Right lobe of liver (tissue), 6 donors: ENCODE measurements around the gene LRRC55. TPM values are rescaled to one million over a fixed set of nuclear protein-coding genes. Genes with fewer than 3 reads are reported as not detected.

Experiments
- ATAC-seq, 4 donors: fragments of 200-7000 bp; cut with Tn5 transposase; one replicate each; pipeline ENCODE4 v1.9.1; 2020; ENCODE audit warnings: mild to moderate bottlenecking in 4 of 4, moderate library complexity in 4 of 4
- DNase-seq, 3 donors: peaks; one replicate each; pipeline ENCODE4 v3.0.0-alpha.2; 2020
- H3K27ac ChIP-seq, 3 donors: fragments of 200-600 bp; one replicate each; pipeline ENCODE4 v1.8.0; 2022
- H3K27me3 ChIP-seq, 2 donors: fragments of 200-600 bp; one replicate each; pipeline ENCODE4 v1.8.0; 2022
- H3K36me3 ChIP-seq, 4 donors: fragments of 200-600 bp; sonication (generic) in 1 of 4; one replicate each; pipeline versions ENCODE4 v1.5.1 to v1.8.0; 2017 to 2022; ENCODE audit warnings: control low read depth in 1 of 4
- H3K4me1 ChIP-seq, 4 donors: fragments of 200-600 bp; sonication (generic) in 1 of 4; one replicate each; pipeline versions ENCODE4 v1.5.1 to v1.8.0; 2017 to 2022; ENCODE audit warnings: control low read depth in 1 of 4
- H3K4me3 ChIP-seq, 3 donors: fragments of 200-600 bp; one replicate each; pipeline ENCODE4 v1.8.0; 2022
- H3K9me3 ChIP-seq, 4 donors: fragments of 200-600 bp; sonication (generic) in 1 of 4; one replicate each; pipeline versions ENCODE4 v1.5.1 to v1.8.0; 2017 to 2022; ENCODE audit warnings: control low read depth in 1 of 4
- POLR2A ChIP-seq: fragments of 450-650 bp; IDR thresholded peaks from one replicate; pipeline ENCODE4 v1.6.1; 2017; ENCODE audit warnings: antibody characterized with exemption, mild to moderate bottlenecking
- WGBS: methylation state at CpG from one replicate; pipeline ENCODE4 v1.1.6; 2018; ENCODE audit warnings: low coverage, low lambda C conversion rate; ENCODE audit not compliant: insufficient coverage; ENCODE audit errors: missing lambda C conversion rate; 5-methylcytosine and 5-hydroxymethylcytosine counted together
- intact Hi-C, 2 donors: fragments of 100-400 bp; cut with DNase I; formaldehyde crosslinking; loops; one replicate each; pipeline versions ENCODE4 v1.11.2 to v1.14.1; 2022
- total RNA-seq, 6 experiments: library from RNA; depleted of rRNA in 2 of 6; stranded (reverse); fragments of >200 nt in 2 of 6; fragmentation: NEBNext Ultra II Directional in 3 of 6; extraction: Animal tissue kit (Norgen Biotek cat#: 25700) in 3 of 6; gene quantifications; one replicate each; pipeline versions ENCODE4 v1.1.0 to v1.2.4, GENCODE V29; 2016 to 2023
- TF ChIP-seq, protein P1 (sequence below), 4 donors: fragments of 200-600 bp in 3 of 4; fragments of 450-650 bp in 1 of 4; IDR thresholded peaks; one replicate each; pipeline versions ENCODE4 v1.5.1 to v1.8.0; 2016 to 2022; ENCODE audit warnings: antibody characterized with exemption in 4 of 4, mild to moderate bottlenecking in 2 of 4
- donor health status: DM: no; HTN: yes; CAD: no.
- donor health status: DM: no; HTN: no; CAD: no.
- donor health status: DM: no; HTN: no; CAD: no.
- donor health status: DM: no; HTN: yes; CAD: no.
- donor health status: DM: no; HTN: yes; CAD: no.

LRRC55 gene
- total RNA-seq, 6 experiments from 2014 or later, result 0.06 to 0.71 (median 0.13) TPM; not detected in 1

DNA sequence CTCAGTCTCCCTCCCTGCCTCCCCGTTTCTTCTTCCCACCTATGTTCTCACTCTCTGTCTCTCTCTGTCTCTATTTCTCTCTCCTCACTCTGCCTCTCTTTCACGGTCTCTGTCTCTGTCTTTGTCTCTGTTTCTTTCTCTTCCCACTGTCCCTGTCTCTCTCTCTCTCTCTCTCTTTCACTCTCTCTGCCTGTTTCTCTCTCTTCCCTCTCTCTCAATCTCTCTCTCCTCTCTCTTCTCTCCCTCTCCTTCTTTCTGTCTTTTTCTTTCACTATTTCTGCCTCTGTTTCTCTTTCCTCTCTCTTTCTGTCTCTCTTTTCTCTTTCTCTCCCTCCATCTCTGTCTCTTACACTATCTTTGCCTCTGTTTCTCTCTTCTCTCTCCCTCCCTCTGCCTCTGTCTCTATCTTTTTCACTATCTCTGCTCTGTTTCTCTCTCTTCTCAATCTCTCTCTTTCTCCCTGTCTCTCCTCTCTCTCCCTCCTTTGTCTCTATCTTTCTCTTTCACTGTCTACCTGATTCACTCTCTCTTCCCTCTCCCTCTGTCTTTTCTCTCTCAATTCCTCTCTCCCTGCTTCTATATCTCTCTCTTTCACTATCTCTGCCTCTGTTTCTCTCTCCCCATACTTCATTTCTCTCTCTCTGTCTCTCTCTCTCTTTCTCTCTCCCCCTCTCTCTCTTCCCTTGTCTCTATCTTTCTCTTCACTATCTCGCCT is 49.9 kb downstream of the LRRC55 start:
- Histone ChIP-seq H3K36me3 (no peaks in the 10 kb centered on the region), H3K27ac (no peak overlapping the region), H3K4me1 (no peaks in the 10 kb centered on the region), H3K27me3 (no peaks in the 10 kb centered on the region), H3K9me3 (no peaks in the 10 kb centered on the region), H3K4me3 (no peak overlapping the region)
- TF ChIP-seq, protein P1, sequence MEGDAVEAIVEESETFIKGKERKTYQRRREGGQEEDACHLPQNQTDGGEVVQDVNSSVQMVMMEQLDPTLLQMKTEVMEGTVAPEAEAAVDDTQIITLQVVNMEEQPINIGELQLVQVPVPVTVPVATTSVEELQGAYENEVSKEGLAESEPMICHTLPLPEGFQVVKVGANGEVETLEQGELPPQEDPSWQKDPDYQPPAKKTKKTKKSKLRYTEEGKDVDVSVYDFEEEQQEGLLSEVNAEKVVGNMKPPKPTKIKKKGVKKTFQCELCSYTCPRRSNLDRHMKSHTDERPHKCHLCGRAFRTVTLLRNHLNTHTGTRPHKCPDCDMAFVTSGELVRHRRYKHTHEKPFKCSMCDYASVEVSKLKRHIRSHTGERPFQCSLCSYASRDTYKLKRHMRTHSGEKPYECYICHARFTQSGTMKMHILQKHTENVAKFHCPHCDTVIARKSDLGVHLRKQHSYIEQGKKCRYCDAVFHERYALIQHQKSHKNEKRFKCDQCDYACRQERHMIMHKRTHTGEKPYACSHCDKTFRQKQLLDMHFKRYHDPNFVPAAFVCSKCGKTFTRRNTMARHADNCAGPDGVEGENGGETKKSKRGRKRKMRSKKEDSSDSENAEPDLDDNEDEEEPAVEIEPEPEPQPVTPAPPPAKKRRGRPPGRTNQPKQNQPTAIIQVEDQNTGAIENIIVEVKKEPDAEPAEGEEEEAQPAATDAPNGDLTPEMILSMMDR (IDR thresholded peaks at IDR 0.05), result no peak
- TF ChIP-seq POLR2A, result no peak
- DNase-seq (no peak), ATAC-seq (no peak)
- 26% methylated on average over 3 of the region's 3 CpGs for WGBS
- intact Hi-C loops, result no loop called here

GRCh38 chr11:57233702-57234101 is 51.9 kb downstream of the LRRC55 start:
- WGBS, result 61% methylated on average over 3 of the region's 5 CpGs
- intact Hi-C loops, result no loop called here
- H3K4me3 ChIP-seq, result no peak overlapping the region

DNA sequence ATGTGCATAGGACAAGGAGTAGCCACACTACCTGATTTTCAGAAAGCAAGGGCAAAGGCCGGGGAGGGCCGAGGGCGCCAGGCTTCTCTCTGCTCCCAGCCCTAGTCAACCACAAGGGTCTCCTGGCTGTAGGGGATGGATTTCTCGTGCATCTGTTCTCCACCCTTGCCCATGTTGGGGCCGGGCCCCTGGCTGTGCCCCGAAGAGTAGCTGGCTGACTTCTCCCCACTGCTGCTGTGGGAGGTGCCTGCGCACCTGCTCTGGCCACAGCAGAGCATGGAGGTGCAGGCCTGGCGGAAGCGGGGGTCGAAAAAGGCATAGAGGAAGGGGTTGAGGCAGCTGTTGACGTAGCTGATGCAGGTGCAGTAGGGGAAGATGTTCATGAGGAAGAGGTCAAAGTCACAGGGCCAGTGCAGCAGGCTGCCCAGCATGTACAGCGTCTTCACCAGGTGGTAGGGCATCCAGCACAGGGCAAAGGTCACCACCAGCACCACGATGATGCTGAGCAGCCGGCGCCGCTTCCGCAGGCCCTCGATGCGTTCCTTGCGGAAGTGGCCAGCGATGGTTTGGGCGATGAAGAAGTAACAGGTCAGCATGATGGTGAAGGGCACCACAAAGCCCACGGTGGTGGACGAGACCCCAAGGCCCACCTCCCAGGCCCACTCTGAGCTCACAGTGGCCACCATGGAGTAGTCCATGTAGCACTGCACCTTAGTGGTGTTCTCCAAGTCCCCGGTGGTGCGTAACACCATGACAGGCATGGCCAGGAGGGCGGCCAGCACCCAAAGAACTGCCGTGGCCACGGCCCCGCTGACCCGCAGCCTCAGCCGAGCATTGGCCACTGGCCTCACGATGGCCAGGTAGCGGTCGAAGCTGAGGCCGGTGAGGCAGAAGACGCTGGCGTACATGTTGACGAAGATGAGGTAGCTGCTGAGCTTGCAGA is 54.3 kb downstream of the LRRC55 start:
- peak overlapping the region in 2 of 3 donors; percentile 7 to 16 for H3K4me3 ChIP-seq
- intact Hi-C loops, result no loop called here
- no peak for TF ChIP-seq POLR2A
- TF ChIP-seq, protein P1 (IDR thresholded peaks at IDR 0.05), result no peak
- peaks cover 0 to 17% (median 8%) of the 10 kb centered on the region in 4 donors for H3K4me1 ChIP-seq
- H3K27ac ChIP-seq, result no peak overlapping the region
- H3K36me3 ChIP-seq, result no peaks in the 10 kb centered on the region
- no peak for DNase-seq
- no peaks in the 10 kb centered on the region for H3K27me3 ChIP-seq
- ATAC-seq, result no peak
- no peaks in the 10 kb centered on the region for H3K9me3 ChIP-seq
- WGBS, result 70% methylated on average over 14 of the region's 39 CpGs

More at GRCh38 chr11:57233702-57234101, 51.9 kb downstream of the LRRC55 start:
- no peak for ATAC-seq
- no peak overlapping the region for H3K27ac ChIP-seq
- DNase-seq, result no peak
- TF ChIP-seq, protein P1 (IDR thresholded peaks at IDR 0.05), result no peak
- TF ChIP-seq POLR2A, result no peak
- H3K36me3 ChIP-seq, result no peaks in the 10 kb centered on the region
- no peaks in the 10 kb centered on the region for H3K27me3 ChIP-seq
- no peaks in the 10 kb centered on the region for H3K4me1 ChIP-seq
- H3K9me3 ChIP-seq, result no peaks in the 10 kb centered on the region

- no peak for DNase-seq
- H3K4me1 ChIP-seq, result peaks cover 0 to 23% (median 8%) of the 10 kb centered on the region in 4 donors
- no peak for ATAC-seq
- H3K36me3 ChIP-seq, result no peaks in the 10 kb centered on the region
- 32% methylated on average over 5 of the region's 6 CpGs for WGBS
- intact Hi-C loops, result no loop called here
- TF ChIP-seq, protein P1 (IDR thresholded peaks at IDR 0.05), result no peak
- no peak for TF ChIP-seq POLR2A
- peak within 1 kb of the TSS in 1 of 3 donors; percentile 16 for H3K4me3 ChIP-seq
- H3K27ac ChIP-seq, result no peak within 1 kb of the TSS
- H3K9me3 ChIP-seq, result no peaks in the 10 kb centered on the region
- no peaks in the 10 kb centered on the region for H3K27me3 ChIP-seq
Measured at GRCh38 chr11:57237204-57237681, 55.5 kb downstream of the LRRC55 start, which contains the start of gene APLNR. APLNR (minus strand) TSS chr11:57237250; CDS start chr11:57237004, 246 bp downstream.
